Activated CD8-positive, alpha-beta T cell treated with anti-CD3 and anti-CD28 coated beads, Interleukin-2, amount 10 ng/mL, durations not matched to agents 7 days and 5 days (primary cell): ENCODE results near the gene PRDM12. TPM values are rescaled to one million over a fixed set of nuclear protein-coding genes. Genes with fewer than 3 reads are reported as not detected.

Experiments
- ATAC-seq: fragments of 150-1000 bp; cut with Tn5 transposase; one replicate; pipeline ENCODE4 v1.10.0; 2021; ENCODE audit warnings: moderate library complexity
- CTCF ChIA-PET: fragments of 350-600 bp; sonication (Branson Sonifier 250); formaldehyde crosslinking; loops from one replicate; lab custom pipeline; 2021; ENCODE audit warnings: antibody characterized with exemption; lab: Charles Lee
- POLR2A ChIA-PET: fragments of 350-600 bp; sonication (Branson Sonifier 250); formaldehyde crosslinking; loops from one replicate; lab custom pipeline; 2021; ENCODE audit warnings: antibody characterized with exemption; lab: Charles Lee
- DNase-seq: peaks from one replicate; pipeline ENCODE4 v3.0.0-alpha.2; 2020
- H3K27ac Mint-ChIP-seq: one replicate; pipeline ENCODE4 v1.8.0; 2021; ENCODE audit warnings: mild to moderate bottlenecking, mixed read lengths
- H3K27me3 Mint-ChIP-seq: one replicate; pipeline ENCODE4 v1.8.0; 2021; ENCODE audit warnings: low read depth, mixed read lengths
- H3K36me3 Mint-ChIP-seq: one replicate; pipeline ENCODE4 v1.8.0; 2021; ENCODE audit warnings: low read depth, mixed read lengths
- H3K4me1 Mint-ChIP-seq: one replicate; pipeline ENCODE4 v1.8.0; 2021; ENCODE audit warnings: low read depth, mixed read lengths
- H3K4me3 Mint-ChIP-seq: one replicate; pipeline ENCODE4 v1.8.0; 2021; ENCODE audit warnings: mild to moderate bottlenecking, mixed read lengths
- H3K9me3 Mint-ChIP-seq: one replicate; pipeline ENCODE4 v1.8.0; 2022; ENCODE audit warnings: mixed read lengths; ENCODE audit not compliant: insufficient read depth
- total RNA-seq, 2 experiments: library from RNA; stranded (reverse); gene quantifications; one replicate each; pipeline ENCODE4 v1.2.3, GENCODE V29; 2021

Gene PRDM12
- total RNA-seq, 2 experiments from 2014 or later: not detected

DNA sequence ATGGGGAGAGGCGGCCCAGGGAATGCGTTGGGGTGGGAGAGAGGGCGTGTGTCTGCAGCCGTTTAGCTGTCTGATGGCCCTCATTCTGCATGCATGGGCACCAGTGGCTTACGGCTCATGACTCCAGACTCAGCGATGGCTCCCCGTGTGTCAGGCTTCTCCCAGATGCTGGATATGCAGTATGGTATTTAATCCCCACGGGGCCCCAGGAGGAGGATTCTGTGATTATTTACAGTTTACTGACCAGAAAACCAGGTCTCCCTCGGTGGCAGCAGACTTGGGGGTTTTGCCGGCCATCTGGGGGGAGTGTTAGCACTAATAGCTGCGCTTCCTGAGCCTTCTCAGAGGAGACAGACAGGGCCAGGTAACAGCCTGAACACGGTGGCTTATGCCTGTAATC lies 4.3 kb downstream of the PRDM12 start:
- CTCF ChIA-PET: interaction anchor here (1.2 kb wide), 1 partner anchor 15 kb away, joined by 3 read pairs; no protein-coding TSS in a partner anchor
- H3K4me3 Mint-ChIP-seq: no peak overlapping the region
- H3K27ac Mint-ChIP-seq: no peak overlapping the region
- H3K36me3 Mint-ChIP-seq: peaks cover 2% of the 10 kb centered on the region
- DNase-seq (no peak), ATAC-seq (no peak)
- POLR2A ChIA-PET: no interaction called here
- peaks cover 11% of the 10 kb centered on the region for H3K4me1 Mint-ChIP-seq
- peaks cover 54% of the 10 kb centered on the region for H3K27me3 Mint-ChIP-seq
- H3K9me3 Mint-ChIP-seq: no peaks in the 10 kb centered on the region

GRCh38 chr9:130669965-130670364 lies 5.6 kb downstream of the PRDM12 start:
- Mint-ChIP-seq H3K4me1 (peaks cover 9% of the 10 kb centered on the region), H3K27ac (no peak overlapping the region), H3K36me3 (peaks cover 2% of the 10 kb centered on the region), H3K27me3 (peaks cover 44% of the 10 kb centered on the region), H3K4me3 (no peak overlapping the region), H3K9me3 (no peaks in the 10 kb centered on the region)
- no peak for DNase-seq
- ChIA-PET CTCF (no interaction called here), POLR2A (no interaction called here)
- ATAC-seq: no peak

DNA sequence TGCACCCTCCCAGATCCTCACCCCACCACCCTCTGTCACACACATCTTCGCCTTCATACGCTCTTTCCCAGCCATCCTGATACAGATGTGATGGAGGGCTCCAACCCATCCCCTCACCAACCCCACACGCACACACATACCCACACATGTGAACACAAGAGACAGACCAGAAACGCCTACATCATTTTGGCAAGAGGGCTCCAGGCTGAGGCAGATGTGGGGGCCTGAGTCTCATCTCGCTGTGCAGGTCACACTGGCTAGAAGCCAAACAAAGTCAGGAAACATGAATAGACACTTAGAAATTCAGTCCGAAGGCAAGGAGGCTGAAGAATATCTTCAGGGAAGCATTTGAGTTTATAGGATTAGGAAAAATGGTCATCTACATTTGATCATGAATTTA lies 6.2 kb downstream of the PRDM12 start:
- no peak for DNase-seq

GRCh38 chr9:130672466-130672865 lies 8.1 kb downstream of the PRDM12 start:
- ATAC-seq (no peak), DNase-seq (no peak)
- no peaks in the 10 kb centered on the region for H3K9me3 Mint-ChIP-seq
- H3K27me3 Mint-ChIP-seq: peaks cover 21% of the 10 kb centered on the region
- no peak overlapping the region for H3K4me3 Mint-ChIP-seq
- ChIA-PET CTCF (interaction anchor here (0.9 kb wide), 1 partner anchor 374 kb away, joined by 3 read pairs; no protein-coding TSS in a partner anchor), POLR2A (no interaction called here)
- no peaks in the 10 kb centered on the region for H3K36me3 Mint-ChIP-seq
- H3K4me1 Mint-ChIP-seq: peaks cover 3% of the 10 kb centered on the region
- no peak overlapping the region for H3K27ac Mint-ChIP-seq

More for the DNA sequence above, 6.2 kb downstream of the PRDM12 start:
- ChIA-PET POLR2A (no interaction called here), CTCF (interaction anchor here (0.7 kb wide), 1 partner anchor 12 kb away, joined by 4 read pairs; no protein-coding TSS in a partner anchor)
- ATAC-seq: no peak
- Mint-ChIP-seq H3K36me3 (no peaks in the 10 kb centered on the region), H3K4me3 (no peak overlapping the region), H3K27me3 (peaks cover 37% of the 10 kb centered on the region), H3K4me1 (peaks cover 5% of the 10 kb centered on the region), H3K27ac (no peak overlapping the region), H3K9me3 (no peaks in the 10 kb centered on the region)

DNA sequence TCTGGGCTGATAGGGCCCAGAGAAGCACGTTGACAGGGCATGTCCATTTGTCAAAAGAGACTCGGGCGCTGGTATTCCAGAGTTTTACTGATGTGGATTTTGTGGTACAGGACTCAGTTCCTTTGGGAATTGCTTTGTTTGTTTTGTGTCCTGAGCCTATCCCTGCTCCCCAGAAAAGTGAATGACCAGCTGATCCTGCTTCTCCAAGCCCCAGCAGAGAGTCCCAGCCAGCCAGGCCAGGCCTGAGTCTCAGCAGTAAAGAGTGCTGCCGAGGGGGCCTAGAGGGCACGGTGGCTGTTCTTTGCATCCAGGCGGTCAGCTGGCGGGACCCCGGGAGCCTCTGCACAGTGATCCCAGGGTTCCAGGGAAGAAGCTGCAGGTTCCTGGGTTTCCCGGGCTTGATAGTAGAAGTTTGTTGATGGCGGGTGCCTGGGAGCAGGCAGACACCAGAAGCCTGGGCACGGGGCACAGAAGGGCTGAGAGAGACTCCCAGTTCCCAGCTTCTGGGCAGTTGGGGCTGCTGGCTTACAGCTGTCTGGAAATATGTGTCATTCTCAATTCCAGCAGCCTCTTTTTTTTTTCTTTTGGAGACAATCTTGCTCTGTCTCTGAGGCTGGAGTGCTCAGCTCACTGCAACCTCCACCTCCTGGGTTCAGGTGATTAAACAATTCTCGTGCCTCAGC lies 8.7 kb downstream of the PRDM12 start:
- ATAC-seq: no peak
- ChIA-PET CTCF (no interaction called here), POLR2A (no interaction called here)
- H3K4me1 Mint-ChIP-seq: peaks cover 3% of the 10 kb centered on the region
- H3K9me3 Mint-ChIP-seq: no peaks in the 10 kb centered on the region
- H3K27ac Mint-ChIP-seq: no peak overlapping the region
- DNase-seq: no peak
- no peak overlapping the region for H3K4me3 Mint-ChIP-seq
- peaks cover 17% of the 10 kb centered on the region for H3K27me3 Mint-ChIP-seq
- H3K36me3 Mint-ChIP-seq: no peaks in the 10 kb centered on the region

DNA sequence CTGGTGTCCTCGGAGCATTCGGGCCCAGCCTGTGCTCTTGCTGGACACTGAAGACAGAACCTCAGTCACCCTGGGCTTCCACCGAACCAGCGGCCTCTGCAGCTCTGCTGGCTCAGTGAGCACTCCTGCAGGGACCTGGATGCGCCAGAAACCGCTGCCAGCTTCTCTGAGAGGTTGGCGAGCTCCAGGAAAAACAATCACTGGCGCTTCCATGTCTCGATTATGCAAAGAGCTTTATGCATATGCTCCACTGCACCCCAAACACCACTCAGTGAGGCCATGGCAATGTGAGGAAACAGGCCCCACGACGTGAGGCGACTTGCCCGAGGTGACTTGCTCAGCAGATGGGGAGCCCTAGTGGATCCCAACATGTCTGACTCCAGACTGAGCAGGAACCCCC lies 11.0 kb downstream of the PRDM12 start:
- ChIA-PET POLR2A (no interaction called here), CTCF (no interaction called here)
- ATAC-seq (no peak), DNase-seq (no peak)
- Mint-ChIP-seq H3K4me1 (no peaks in the 10 kb centered on the region), H3K4me3 (no peak overlapping the region), H3K9me3 (no peaks in the 10 kb centered on the region), H3K27me3 (peaks cover 24% of the 10 kb centered on the region), H3K27ac (no peak overlapping the region), H3K36me3 (no peaks in the 10 kb centered on the region)

DNA sequence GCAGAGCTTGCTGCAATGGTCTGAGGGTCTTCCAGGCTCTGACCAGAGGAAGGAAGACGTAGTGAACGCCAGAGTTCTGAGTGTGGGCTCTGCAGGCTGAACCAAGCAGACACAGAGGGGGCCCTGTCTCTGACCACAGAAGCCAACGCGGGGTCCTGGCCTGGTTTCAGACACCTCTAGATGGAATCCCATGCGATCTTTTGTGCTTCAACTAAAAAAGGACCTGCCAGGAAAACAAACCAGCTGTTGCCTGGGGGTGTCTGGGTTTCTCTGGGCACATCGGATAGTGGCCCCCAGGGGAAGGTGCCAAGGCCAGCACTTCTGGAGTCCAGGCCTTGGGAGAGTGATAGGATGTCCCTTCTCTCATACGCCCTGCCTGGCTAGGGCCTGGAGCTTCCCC lies 12.9 kb downstream of the PRDM12 start:
- no peak overlapping the region for H3K4me3 Mint-ChIP-seq

DNA sequence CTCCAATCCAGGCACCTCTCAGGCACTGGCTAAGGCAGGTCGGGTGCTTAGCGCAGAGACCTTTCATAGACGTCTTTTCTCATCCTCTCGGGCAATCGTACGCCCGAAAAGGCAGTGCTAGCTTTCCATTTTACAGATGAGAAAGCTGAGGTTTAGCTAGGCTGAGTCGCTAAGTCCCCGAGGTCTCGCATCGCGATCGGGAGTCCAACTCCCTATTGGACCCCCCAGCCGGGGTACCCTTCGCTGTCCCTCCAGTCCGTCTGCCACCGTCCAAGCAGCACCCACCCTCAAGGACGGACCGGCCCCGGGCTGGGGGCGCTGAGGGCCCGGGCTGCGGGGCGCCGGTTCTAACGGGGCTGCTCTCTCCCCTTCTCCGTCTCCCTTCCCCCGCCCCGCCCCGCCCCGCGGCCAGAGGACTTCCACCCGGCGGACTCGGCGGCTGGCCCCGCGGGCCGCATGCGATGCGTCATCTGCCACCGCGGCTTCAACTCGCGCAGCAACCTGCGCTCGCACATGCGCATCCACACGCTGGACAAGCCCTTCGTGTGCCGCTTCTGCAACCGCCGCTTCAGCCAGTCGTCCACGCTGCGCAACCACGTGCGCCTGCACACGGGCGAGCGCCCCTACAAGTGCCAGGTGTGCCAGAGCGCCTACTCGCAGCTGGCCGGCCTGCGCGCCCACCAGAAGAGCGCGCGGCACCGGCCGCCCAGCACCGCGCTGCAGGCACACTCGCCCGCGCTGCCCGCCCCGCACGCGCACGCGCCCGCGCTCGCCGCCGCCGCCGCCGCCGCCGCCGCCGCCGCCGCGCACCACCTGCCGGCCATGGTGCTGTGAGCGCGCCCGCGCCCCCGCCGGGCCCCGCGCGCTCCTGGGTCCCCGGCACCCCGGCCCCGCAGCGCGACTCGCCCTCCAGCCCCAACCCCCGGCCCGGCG lies 16.7 kb downstream of the PRDM12 start:
- H3K36me3 Mint-ChIP-seq: no peaks in the 10 kb centered on the region
- ChIA-PET CTCF (interaction anchor here (1.2 to 2.8 kb wide), 7 partner anchors 12 to 227 kb away, joined by 4 to 32 read pairs (median 5); partner anchors contain the start of gene EXOSC2), POLR2A (interaction anchor here (2.2 kb wide), 1 partner anchor 12 kb away, joined by 6 read pairs; the partner anchor contains the start of gene EXOSC2)
- peak overlapping the region; percentile 45 for H3K4me3 Mint-ChIP-seq
- H3K9me3 Mint-ChIP-seq: no peaks in the 10 kb centered on the region
- ATAC-seq (peak; percentile 67), DNase-seq (peak; percentile 61)
- peaks cover 21% of the 10 kb centered on the region for H3K27me3 Mint-ChIP-seq
- peaks cover 6% of the 10 kb centered on the region for H3K4me1 Mint-ChIP-seq
- no peak overlapping the region for H3K27ac Mint-ChIP-seq

More for the DNA sequence above, 12.9 kb downstream of the PRDM12 start:
- Mint-ChIP-seq H3K36me3 (no peaks in the 10 kb centered on the region), H3K27ac (no peak overlapping the region), H3K27me3 (peaks cover 20% of the 10 kb centered on the region), H3K4me1 (peaks cover 3% of the 10 kb centered on the region), H3K9me3 (no peaks in the 10 kb centered on the region)
- no peak for ATAC-seq
- ChIA-PET POLR2A (no interaction called here), CTCF (no interaction called here)
- no peak for DNase-seq

GRCh38 chr9:130681769-130682420 lies 17.5 kb downstream of the PRDM12 start:
- POLR2A ChIA-PET: interaction anchor here (2.2 kb wide), 1 partner anchor 12 kb away, joined by 6 read pairs; the partner anchor contains the start of gene EXOSC2

GRCh38 chr9:130682421-130683121 lies 18.2 kb downstream of the PRDM12 start:
- H3K27me3 Mint-ChIP-seq: peaks cover 24% of the 10 kb centered on the region
- ATAC-seq (no peak), DNase-seq (peak; percentile 66)
- ChIA-PET CTCF (interaction anchor here (0.6 to 3.2 kb wide), 24 partner anchors 8 to 364 kb away, joined by 3 to 51 read pairs (median 4); partner anchors contain the start of genes EXOSC2 and FUBP3), POLR2A (interaction anchor here (2.2 kb wide), 1 partner anchor 11 kb away, joined by 6 read pairs; the partner anchor contains the start of gene EXOSC2)
- H3K9me3 Mint-ChIP-seq: no peaks in the 10 kb centered on the region
- H3K4me3 Mint-ChIP-seq: peak overlapping the region; percentile 74
- no peaks in the 10 kb centered on the region for H3K36me3 Mint-ChIP-seq
- H3K27ac Mint-ChIP-seq: peak overlapping the region; percentile 66
- H3K4me1 Mint-ChIP-seq: peaks cover 6% of the 10 kb centered on the region

More at GRCh38 chr9:130681769-130682420, 17.5 kb downstream of the PRDM12 start:
- no peaks in the 10 kb centered on the region for H3K36me3 Mint-ChIP-seq
- peak; percentile 26 for DNase-seq
- peaks cover 21% of the 10 kb centered on the region for H3K27me3 Mint-ChIP-seq
- ATAC-seq: peak; percentile 40
- H3K4me1 Mint-ChIP-seq: peaks cover 6% of the 10 kb centered on the region
- no peak overlapping the region for H3K27ac Mint-ChIP-seq
- H3K9me3 Mint-ChIP-seq: no peaks in the 10 kb centered on the region
- CTCF ChIA-PET: interaction anchor here (0.6 to 3.2 kb wide), 22 partner anchors 9 to 364 kb away, joined by 3 to 51 read pairs (median 4); partner anchors contain the start of gene EXOSC2
- peak overlapping the region; percentile 74 for H3K4me3 Mint-ChIP-seq
